GM12891 (cell line): ENCODE measurements around the gene MSI2.

ENCODE experiments used
- POLR2A ChIP-seq: IDR thresholded peaks from 2 replicates; pipeline ENCODE4 v1.6.1; 2011; ENCODE audit warnings: low read depth, low read length, control low read depth
- POLR2AphosphoS5 ChIP-seq: IDR thresholded peaks from 2 replicates; pipeline ENCODE4 v1.6.1; 2011; ENCODE audit warnings: low read depth, low read length, control low read depth
- SPI1 ChIP-seq: IDR thresholded peaks from 2 replicates; pipeline ENCODE4 v1.6.1; 2011; ENCODE audit warnings: low read depth, low read length, control low read depth

- TF ChIP-seq SPI1 (no peak), POLR2AphosphoS5 (no peak), POLR2A (no peak)
Observed at GRCh38 chr17:57221366-57222350, 34.7 kb upstream of the MSI2 start.
